Medulla oblongata (tissue), 1 donor: ENCODE results near the gene APBB2.
"Not testable (repeated sequence)": the region's sequence is repeated elsewhere in the genome, so short reads cannot be mapped to it uniquely, and the experiment has no call there.

Experiments used
- DNase-seq: peaks from one replicate; pipeline ENCODE4 v3.0.0-alpha.2; 2015; ENCODE audit errors: extremely low spot score

APBB2 gene

DNA sequence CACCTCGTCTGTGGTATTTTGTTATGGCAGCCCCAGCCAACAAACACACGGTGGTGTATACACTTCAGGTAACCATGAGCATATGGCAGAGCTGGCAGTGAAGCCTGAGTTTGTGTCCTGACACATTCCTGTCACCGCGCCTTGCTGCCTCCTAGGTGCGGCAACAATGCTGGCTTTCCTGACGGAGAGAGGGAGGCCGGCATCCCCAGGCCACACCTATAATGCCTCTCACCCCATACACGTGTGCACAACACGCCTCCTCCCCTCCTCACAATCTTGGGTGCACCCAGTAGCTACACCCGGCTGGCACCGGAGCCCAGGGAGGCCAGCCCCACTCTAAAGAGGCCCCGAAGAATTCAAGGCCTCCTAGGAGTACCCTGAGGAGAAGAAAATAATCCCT is 306.0 kb downstream of the APBB2 start:
- no peak for DNase-seq

- no peak for DNase-seq
Observed at GRCh38 chr4:40905414-40905813, 308.9 kb downstream of the APBB2 start.

- DNase-seq, result not testable (repeated sequence)
Observed at GRCh38 chr4:40900531-40900930, 313.8 kb downstream of the APBB2 start.

DNA sequence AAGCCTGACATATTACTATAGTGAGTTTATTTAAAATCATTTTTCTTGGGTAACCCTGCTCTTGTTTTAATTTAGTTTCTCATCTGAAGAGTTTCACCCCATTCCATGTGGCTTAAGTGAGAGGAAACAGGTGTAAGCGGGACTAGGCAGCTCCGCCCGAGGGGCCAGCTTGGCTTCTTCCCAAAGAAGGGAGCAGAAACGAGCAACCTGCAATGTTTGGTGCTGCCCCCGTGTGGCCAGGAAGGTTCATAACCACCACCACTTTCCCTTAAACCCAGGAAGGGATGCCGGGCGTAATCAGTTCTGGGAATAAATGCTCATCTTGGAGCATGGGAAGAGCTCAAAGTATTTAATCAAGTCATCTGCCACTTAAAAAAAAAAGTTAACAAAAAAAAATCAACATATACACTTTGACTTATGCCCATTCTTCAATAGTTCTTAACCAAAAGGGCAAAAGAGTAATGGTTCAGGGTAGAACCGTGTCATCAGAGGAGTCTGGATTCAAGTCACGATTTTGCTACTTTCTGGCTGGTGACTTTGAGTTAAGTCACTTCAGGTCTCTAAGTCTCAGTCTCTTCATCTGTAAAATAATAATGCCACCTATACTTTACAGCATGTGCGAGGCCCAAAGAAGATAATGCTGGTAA is 316.7 kb downstream of the APBB2 start:
- peak; percentile 87 for DNase-seq

DNA sequence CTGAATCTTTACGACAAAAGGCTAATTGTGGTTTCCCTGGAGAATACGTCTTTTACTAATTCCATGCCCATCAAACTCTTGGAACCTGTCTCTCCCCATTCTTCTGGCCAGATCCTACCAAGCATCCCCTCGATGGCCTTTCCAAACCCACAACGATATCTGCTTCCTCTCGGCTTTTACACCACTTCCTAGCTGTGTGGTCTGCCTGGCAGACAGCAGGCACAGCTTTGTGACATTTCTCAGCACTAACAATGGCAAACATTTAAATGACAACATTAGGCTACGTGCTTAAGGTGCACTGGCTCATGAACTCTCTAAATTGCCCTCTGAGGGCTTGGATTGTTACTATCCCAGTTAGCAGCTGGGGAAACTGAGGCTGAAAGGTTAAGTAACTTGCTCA is 323.6 kb downstream of the APBB2 start:
- DNase-seq, result no peak

DNA sequence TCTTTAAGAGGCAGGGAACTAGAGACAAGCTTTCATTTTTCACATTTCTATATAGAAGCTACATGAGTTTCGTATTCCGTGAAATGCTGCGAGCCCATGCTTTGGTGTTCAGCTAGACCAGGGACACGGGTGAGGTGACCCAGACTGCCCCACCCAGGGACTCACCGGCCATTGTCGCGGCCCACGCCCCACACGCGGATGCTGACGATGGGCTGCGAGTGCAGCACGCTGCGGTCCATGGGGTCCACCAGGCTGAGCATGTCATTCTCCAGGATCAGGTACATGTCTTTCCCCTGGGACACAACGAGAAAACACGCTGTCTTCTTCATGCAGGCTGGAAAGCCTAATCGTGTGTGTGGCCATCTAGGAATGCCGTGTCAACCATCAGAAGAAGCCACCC is 324.1 kb downstream of the APBB2 start:
- no peak for DNase-seq

- DNase-seq, result peak; percentile 33
Observed at GRCh38 chr4:40888933-40889332, 325.4 kb downstream of the APBB2 start.

DNA sequence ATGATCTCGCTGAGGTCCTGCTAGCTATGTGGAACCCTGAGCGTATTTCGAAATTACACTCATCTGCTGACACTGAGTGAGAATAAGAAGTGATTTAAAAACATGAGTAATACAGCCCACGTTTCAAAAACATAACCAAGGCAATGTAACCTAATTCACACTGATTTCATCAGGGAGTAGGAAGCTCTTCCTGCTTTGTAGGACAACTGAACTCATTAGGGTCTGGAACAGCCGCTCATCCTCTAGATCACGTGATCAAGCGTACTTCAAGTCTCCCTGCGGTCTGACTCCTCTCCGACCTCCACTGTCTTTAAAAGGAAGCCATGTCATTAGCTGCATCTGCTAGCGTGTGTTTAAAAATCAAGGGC is 326.6 kb downstream of the APBB2 start:
- peak; percentile 44 for DNase-seq

DNA sequence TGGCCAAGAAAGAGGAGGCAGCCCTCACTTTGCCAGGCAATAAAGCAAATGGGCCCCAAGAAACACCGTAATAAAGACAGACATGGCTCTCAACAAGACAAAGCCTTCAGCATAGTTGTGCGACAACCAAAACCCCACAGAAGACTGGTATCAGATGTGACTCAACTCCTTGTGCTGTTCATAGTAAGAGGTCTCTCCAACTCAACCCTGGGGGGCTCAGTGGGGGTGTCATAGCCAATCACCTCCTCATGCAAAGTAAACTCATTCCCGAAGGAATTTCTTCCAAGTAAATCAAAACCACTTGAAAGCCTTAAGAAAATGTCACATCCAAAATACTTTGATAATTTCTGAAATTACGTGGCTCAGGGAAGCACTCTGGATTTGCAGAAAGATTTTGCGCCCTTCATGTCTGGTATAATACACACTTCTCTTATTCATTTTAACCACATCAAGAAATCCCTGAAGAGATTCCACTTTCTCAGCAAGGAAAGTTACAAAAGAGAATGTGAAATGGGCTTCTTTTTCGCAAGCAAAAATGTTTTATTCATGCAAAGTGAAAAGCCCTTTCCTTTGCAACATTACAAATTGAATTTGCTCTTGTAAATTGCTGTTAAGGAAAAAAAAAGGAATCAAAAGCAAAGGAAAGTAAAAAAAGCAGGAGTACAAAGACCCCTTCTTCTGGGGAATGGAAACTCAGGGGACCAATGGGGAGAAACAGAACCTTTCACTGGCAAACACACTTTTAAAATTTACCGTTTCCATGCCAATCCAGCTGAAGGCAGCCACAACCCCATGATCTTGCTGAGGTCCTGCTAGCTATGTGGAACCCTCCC is 327.2 kb downstream of the APBB2 start:
- DNase-seq, result no peak

DNA sequence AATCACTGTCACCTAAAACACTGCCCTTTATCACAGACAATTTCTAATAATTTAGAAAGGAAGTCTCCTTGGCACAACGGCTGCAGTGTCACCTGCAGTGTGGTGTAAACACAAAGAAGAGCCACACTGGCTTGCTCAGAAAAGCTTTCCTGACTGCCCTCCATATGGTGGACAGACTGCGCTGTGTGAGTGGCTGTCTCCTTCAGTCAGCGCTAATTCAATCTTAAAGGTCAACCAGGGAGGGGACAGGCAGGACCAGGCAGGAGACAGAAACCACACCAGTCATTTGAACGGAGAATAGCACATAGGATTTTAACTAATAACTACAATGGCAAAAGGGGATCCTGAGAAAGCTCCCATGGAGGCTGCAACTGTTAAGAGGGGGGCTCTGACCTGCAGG is 332.5 kb downstream of the APBB2 start:
- no peak for DNase-seq

DNA sequence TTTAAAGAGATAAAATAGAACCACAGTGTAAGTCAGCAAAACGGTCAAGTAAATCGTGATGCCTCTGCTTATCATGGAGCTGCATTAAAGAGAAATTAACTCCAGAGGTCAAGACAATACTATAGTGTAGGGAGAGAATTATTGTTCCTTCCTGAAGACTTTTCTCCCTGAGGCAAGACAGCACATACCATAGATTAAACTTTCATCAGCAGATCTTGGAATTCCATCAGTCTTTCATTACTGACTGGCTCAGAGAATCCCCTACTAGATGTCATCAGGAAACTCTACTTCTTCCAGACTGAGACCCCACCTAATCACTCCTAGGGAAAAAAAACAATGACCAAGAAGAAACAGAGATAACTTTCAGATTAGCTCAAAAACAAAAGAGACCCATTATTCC is 333.2 kb downstream of the APBB2 start:
- DNase-seq, result no peak

GRCh38 chr4:40878548-40879055 is 335.7 kb downstream of the APBB2 start:
- DNase-seq, result no peak

DNA sequence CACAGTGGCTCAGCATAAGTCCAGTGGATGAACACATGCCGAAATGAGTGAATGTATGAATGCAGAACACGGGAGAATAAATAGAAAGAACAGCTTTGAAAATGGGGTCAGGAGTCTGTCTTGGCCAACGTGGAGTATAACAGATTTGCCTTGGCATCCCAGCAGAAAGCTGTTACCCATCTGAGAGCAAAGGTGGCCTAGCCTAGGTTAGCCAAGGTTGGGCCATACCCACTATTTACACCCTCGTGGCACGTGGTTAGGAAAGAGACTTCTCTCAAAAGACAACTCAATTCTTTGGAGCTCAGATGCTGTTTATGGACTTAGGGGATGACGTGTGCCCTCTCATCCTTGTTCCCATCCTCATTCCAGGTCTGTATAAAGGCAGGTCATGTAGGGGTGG is 337.3 kb downstream of the APBB2 start:
- no peak for DNase-seq

GRCh38 chr4:40875507-40876150 is 338.7 kb downstream of the APBB2 start:
- DNase-seq, result no peak

- no peak for DNase-seq
Observed at GRCh38 chr4:40874901-40875300, 339.4 kb downstream of the APBB2 start.

- DNase-seq, result no peak
Observed at GRCh38 chr4:40874331-40874730, 340.0 kb downstream of the APBB2 start.

GRCh38 chr4:40871695-40872250 is 342.6 kb downstream of the APBB2 start:
- DNase-seq, result no peak

DNA sequence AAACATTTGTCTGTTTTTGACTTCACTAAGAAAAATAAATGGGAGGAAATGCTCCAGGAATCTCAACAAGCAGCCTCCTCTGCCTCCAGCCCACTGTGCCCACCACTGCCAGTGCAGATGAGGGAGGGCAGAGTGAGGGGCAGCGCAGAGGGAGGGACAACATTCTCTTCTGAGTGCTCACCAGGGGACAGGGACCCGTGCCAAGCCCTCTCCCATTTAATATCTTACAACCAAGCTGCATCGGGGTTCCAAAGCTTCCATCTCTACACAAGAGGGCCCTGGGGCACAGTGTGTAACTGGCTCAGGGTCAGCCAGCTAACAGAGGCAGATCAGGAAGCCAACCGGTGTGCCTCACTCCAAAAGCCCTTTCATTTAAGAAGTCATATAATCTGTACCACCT is 344.2 kb downstream of the APBB2 start:
- DNase-seq, result no peak

DNA sequence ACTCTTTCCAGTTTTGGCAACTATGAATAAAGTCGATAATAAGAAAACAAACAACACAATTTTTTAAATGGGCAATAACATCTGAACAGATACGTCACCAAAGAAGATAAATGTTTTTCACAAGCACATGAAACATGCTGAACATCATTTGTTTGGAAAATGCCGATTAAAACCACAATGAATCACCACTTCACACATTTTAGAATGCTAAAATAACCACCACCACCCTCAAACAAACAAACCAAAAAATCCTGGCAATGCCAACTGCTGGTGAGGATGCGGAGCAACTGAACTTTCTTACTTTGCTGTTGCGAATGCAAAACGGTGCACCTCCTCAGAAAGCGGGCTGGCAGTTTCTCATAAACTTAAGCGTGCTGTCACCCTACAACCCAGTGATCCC is 348.6 kb downstream of the APBB2 start:
- no peak for DNase-seq

GRCh38 chr4:40864531-40864930 is 349.8 kb downstream of the APBB2 start:
- no peak for DNase-seq

DNA sequence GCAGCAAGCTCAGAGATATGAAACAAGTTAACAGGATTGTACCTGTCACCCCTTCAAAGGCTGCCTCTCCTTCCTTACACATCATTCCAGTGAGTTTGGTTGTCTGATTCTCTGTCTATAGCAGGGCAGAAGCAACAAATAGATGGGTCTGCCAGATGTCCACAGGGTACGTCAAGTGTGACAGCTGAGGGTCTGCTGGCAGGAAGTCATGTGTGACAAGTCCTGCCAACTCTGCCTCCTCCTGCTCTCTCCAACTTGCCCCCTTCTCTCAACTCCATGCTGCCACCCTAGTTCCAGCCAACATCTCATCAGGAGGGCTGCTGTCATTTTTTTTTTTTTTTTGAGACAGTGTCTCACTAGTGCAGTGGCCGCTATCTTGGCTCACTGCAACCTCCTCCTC is 355.4 kb downstream of the APBB2 start:
- DNase-seq, result no peak

- DNase-seq, result no peak
Observed at GRCh38 chr4:40857956-40858355, 356.4 kb downstream of the APBB2 start.
